Measurements from ENCODE around the gene ZNF746.

ZNF746 gene

GRCh38 chr7:149474309-149475120, 23.1 kb downstream of the ZNF746 start:
- no peak for FAIRE-seq
- TF ChIP-seq POU2F2 (IDR thresholded peaks at IDR 0.05; ENCODE audit: low read depth, low read length): no peak
- TF ChIP-seq POLR2AphosphoS5 (IDR thresholded peaks at IDR 0.05; ENCODE audit: low read depth, low read length): no peak
- TF ChIP-seq TAF1 (IDR thresholded peaks at IDR 0.05; ENCODE audit: low read depth, low read length): no peak
- TF ChIP-seq POLR2A (IDR thresholded peaks at IDR 0.05; ENCODE audit: low read depth, low read length): no peak
- no peak for TF ChIP-seq PAX5 (IDR thresholded peaks at IDR 0.05; ENCODE audit: insufficient read depth, low read length, severe bottlenecking)
- TF ChIP-seq SPI1 (IDR thresholded peaks at IDR 0.05; ENCODE audit: low read depth, low read length): no peak
- no peak for DNase-seq (ENCODE audit: insufficient read length, low spot score)

GRCh38 chr7:149473251-149473650, 24.4 kb downstream of the ZNF746 start:
- TF ChIP-seq POU2F2 (IDR thresholded peaks at IDR 0.05; ENCODE audit: low read depth, low read length) (no peak), PAX5 (IDR thresholded peaks at IDR 0.05; ENCODE audit: insufficient read depth, low read length, severe bottlenecking) (no peak), SPI1 (IDR thresholded peaks at IDR 0.05; ENCODE audit: low read depth, low read length) (no peak)
- DNase-seq (ENCODE audit: insufficient read length, low spot score) (no peak), FAIRE-seq (no peak)

- DNase-seq (ENCODE audit: insufficient read length, low spot score) (no peak), FAIRE-seq (no peak)
- TF ChIP-seq SPI1 (IDR thresholded peaks at IDR 0.05; ENCODE audit: low read depth, low read length) (no peak), POLR2A (IDR thresholded peaks at IDR 0.05; ENCODE audit: low read depth, low read length) (no peak), POLR2AphosphoS5 (IDR thresholded peaks at IDR 0.05; ENCODE audit: low read depth, low read length) (no peak), PAX5 (IDR thresholded peaks at IDR 0.05; ENCODE audit: insufficient read depth, low read length, severe bottlenecking) (no peak), TAF1 (IDR thresholded peaks at IDR 0.05; ENCODE audit: low read depth, low read length) (no peak), POU2F2 (IDR thresholded peaks at IDR 0.05; ENCODE audit: low read depth, low read length) (no peak)
These were observed 26.2 kb downstream of the ZNF746 start for GRCh38 chr7:149471289-149471953.

- FAIRE-seq (no peak), DNase-seq (ENCODE audit: insufficient read length, low spot score) (no peak)
- TF ChIP-seq POLR2AphosphoS5 (IDR thresholded peaks at IDR 0.05; ENCODE audit: low read depth, low read length) (no peak), SPI1 (IDR thresholded peaks at IDR 0.05; ENCODE audit: low read depth, low read length) (no peak), POU2F2 (IDR thresholded peaks at IDR 0.05; ENCODE audit: low read depth, low read length) (no peak), POLR2A (IDR thresholded peaks at IDR 0.05; ENCODE audit: low read depth, low read length) (no peak), TAF1 (IDR thresholded peaks at IDR 0.05; ENCODE audit: low read depth, low read length) (no peak), PAX5 (IDR thresholded peaks at IDR 0.05; ENCODE audit: insufficient read depth, low read length, severe bottlenecking) (no peak)
These were observed 27.8 kb downstream of the ZNF746 start for GRCh38 chr7:149469806-149470205.

- FAIRE-seq: no peak
- no peak for TF ChIP-seq POU2F2 (IDR thresholded peaks at IDR 0.05; ENCODE audit: low read depth, low read length)
- TF ChIP-seq SPI1 (IDR thresholded peaks at IDR 0.05; ENCODE audit: low read depth, low read length): no peak
- no peak for TF ChIP-seq PAX5 (IDR thresholded peaks at IDR 0.05; ENCODE audit: insufficient read depth, low read length, severe bottlenecking)
- TF ChIP-seq TAF1 (IDR thresholded peaks at IDR 0.05; ENCODE audit: low read depth, low read length): no peak
- DNase-seq (ENCODE audit: insufficient read length, low spot score): no peak
These were observed 29.4 kb downstream of the ZNF746 start for GRCh38 chr7:149468208-149468607.

- no peak for FAIRE-seq
- TF ChIP-seq POLR2AphosphoS5 (IDR thresholded peaks at IDR 0.05; ENCODE audit: low read depth, low read length) (no peak), POU2F2 (IDR thresholded peaks at IDR 0.05; ENCODE audit: low read depth, low read length) (no peak), PAX5 (IDR thresholded peaks at IDR 0.05; ENCODE audit: insufficient read depth, low read length, severe bottlenecking) (no peak), POLR2A (IDR thresholded peaks at IDR 0.05; ENCODE audit: low read depth, low read length) (no peak), SPI1 (IDR thresholded peaks at IDR 0.05; ENCODE audit: low read depth, low read length) (no peak), TAF1 (IDR thresholded peaks at IDR 0.05; ENCODE audit: low read depth, low read length) (no peak)
- no peak for DNase-seq (ENCODE audit: insufficient read length, low spot score)
These were observed 30.2 kb downstream of the ZNF746 start for GRCh38 chr7:149467321-149467859.

- FAIRE-seq (no peak), DNase-seq (ENCODE audit: insufficient read length, low spot score) (no peak)
- TF ChIP-seq TAF1 (IDR thresholded peaks at IDR 0.05; ENCODE audit: low read depth, low read length) (no peak), POLR2A (IDR thresholded peaks at IDR 0.05; ENCODE audit: low read depth, low read length) (no peak), PAX5 (IDR thresholded peaks at IDR 0.05; ENCODE audit: insufficient read depth, low read length, severe bottlenecking) (no peak), SPI1 (IDR thresholded peaks at IDR 0.05; ENCODE audit: low read depth, low read length) (no peak)
These were observed 31.2 kb downstream of the ZNF746 start for GRCh38 chr7:149466364-149466763.

- TF ChIP-seq SPI1 (IDR thresholded peaks at IDR 0.05; ENCODE audit: low read depth, low read length): no peak
- TF ChIP-seq PAX5 (IDR thresholded peaks at IDR 0.05; ENCODE audit: insufficient read depth, low read length, severe bottlenecking): no peak
- TF ChIP-seq POLR2A (IDR thresholded peaks at IDR 0.05; ENCODE audit: low read depth, low read length): no peak
- no peak for TF ChIP-seq POLR2AphosphoS5 (IDR thresholded peaks at IDR 0.05; ENCODE audit: low read depth, low read length)
- TF ChIP-seq TAF1 (IDR thresholded peaks at IDR 0.05; ENCODE audit: low read depth, low read length): no peak
- no peak for TF ChIP-seq POU2F2 (IDR thresholded peaks at IDR 0.05; ENCODE audit: low read depth, low read length)
- FAIRE-seq (no peak), DNase-seq (ENCODE audit: insufficient read length, low spot score) (no peak)
These were observed 34.0 kb downstream of the ZNF746 start for GRCh38 chr7:149463500-149464161.

- TF ChIP-seq PAX5 (IDR thresholded peaks at IDR 0.05; ENCODE audit: insufficient read depth, low read length, severe bottlenecking): no peak
- DNase-seq (ENCODE audit: insufficient read length, low spot score): no peak
These were observed 35.5 kb downstream of the ZNF746 start for GRCh38 chr7:149462101-149462520.

More at GRCh38 chr7:149462101-149462520, 35.5 kb downstream of the ZNF746 start:
- FAIRE-seq: no peak

Measured in GM12891 (cell line).